Calu3 (cell line): Measurements from ENCODE around the gene KRTAP4-12. TPM values are rescaled to one million over a fixed set of nuclear protein-coding genes. Genes with fewer than 3 reads are reported as not detected.
"Not testable (repeated sequence)": the region's sequence is repeated elsewhere in the genome, so short reads cannot be mapped to it uniquely, and the experiment has no call there.

ENCODE experiments used
- BruUV-seq: library from RNA; stranded (reverse); fragments of 400-500 nt; replicated peaks from 2 replicates; lab custom pipeline; 2021; lab: Mats Ljungman, UMichigan
- CTCF ChIA-PET: fragments of 300-600 bp; sonication (Branson Sonifier 250); formaldehyde crosslinking; loops from one replicate; lab custom pipeline; 2022; ENCODE audit warnings: antibody characterized with exemption; lab: Charles Lee
- DNase-seq: peaks from one replicate; pipeline ENCODE4 v3.0.0; 2022
- H3K27ac Mint-ChIP-seq: one replicate; pipeline ENCODE4 v1.8.0; 2022; ENCODE audit warnings: mixed read lengths; ENCODE audit not compliant: unreplicated experiment
- H3K27me3 Mint-ChIP-seq: one replicate; pipeline ENCODE4 v1.8.0; 2022; ENCODE audit warnings: mixed read lengths; ENCODE audit not compliant: unreplicated experiment
- H3K36me3 Mint-ChIP-seq: one replicate; pipeline ENCODE4 v1.8.0; 2022; ENCODE audit warnings: mild to moderate bottlenecking, moderate library complexity, mixed read lengths; ENCODE audit not compliant: insufficient read depth, unreplicated experiment
- H3K4me1 Mint-ChIP-seq: one replicate; pipeline ENCODE4 v1.8.0; 2022; ENCODE audit warnings: mild to moderate bottlenecking, low read depth, mixed read lengths; ENCODE audit not compliant: unreplicated experiment
- H3K4me3 Mint-ChIP-seq: one replicate; pipeline ENCODE4 v1.8.0; 2022; ENCODE audit warnings: mild to moderate bottlenecking, low read depth, moderate library complexity, mixed read lengths; ENCODE audit not compliant: unreplicated experiment
- H3K9me3 Mint-ChIP-seq: one replicate; pipeline ENCODE4 v1.8.0; 2022; ENCODE audit warnings: low read depth, mixed read lengths; ENCODE audit not compliant: unreplicated experiment
- intact Hi-C: fragments of 100-400 bp; cut with micrococcal nuclease; formaldehyde crosslinking; loops from one replicate; pipeline ENCODE4 v1.10.0; 2022; ENCODE audit not compliant: unreplicated experiment
- total RNA-seq: library from RNA; stranded (reverse); gene quantifications from 2 replicates; pipeline ENCODE4 v1.2.3, GENCODE V29; 2022
- TF ChIP-seq, protein P1 (sequence below): fragments of 200-600 bp; IDR thresholded peaks from one replicate; pipeline ENCODE4 v1.8.0; 2022; ENCODE audit warnings: antibody characterized with exemption; ENCODE audit not compliant: unreplicated experiment

KRTAP4-12 gene
- total RNA-seq, 1 experiment from 2014 or later = not detected

DNA sequence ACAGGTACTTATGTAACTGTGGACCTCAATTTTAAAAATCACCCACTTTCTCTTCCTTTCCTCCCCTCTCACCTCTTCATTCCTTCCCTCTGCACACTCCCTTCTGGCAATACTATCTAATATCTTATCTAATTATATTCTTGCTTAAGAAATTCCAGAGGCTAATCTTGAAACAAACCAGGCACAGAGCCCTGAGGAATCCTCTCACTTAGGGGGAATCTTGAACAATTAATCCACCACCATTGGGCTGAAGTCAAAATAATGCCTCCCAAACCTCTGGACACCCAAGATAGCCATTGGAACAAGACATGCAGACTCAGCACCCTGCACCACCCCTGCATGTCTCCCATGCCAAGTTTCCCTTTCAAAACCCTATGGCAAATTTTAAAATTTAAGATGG lies 17.4 kb upstream of the KRTAP4-12 start:
- TF ChIP-seq, protein P1, sequence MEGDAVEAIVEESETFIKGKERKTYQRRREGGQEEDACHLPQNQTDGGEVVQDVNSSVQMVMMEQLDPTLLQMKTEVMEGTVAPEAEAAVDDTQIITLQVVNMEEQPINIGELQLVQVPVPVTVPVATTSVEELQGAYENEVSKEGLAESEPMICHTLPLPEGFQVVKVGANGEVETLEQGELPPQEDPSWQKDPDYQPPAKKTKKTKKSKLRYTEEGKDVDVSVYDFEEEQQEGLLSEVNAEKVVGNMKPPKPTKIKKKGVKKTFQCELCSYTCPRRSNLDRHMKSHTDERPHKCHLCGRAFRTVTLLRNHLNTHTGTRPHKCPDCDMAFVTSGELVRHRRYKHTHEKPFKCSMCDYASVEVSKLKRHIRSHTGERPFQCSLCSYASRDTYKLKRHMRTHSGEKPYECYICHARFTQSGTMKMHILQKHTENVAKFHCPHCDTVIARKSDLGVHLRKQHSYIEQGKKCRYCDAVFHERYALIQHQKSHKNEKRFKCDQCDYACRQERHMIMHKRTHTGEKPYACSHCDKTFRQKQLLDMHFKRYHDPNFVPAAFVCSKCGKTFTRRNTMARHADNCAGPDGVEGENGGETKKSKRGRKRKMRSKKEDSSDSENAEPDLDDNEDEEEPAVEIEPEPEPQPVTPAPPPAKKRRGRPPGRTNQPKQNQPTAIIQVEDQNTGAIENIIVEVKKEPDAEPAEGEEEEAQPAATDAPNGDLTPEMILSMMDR = no peak
- H3K36me3 Mint-ChIP-seq = peaks cover 13% of the 10 kb centered on the region
- peak overlapping the region; percentile 84 for H3K27ac Mint-ChIP-seq
- no peak overlapping the region for H3K4me3 Mint-ChIP-seq
- intact Hi-C loops = no loop called here
- BruUV-seq = no TSS peak
- CTCF ChIA-PET = interaction anchor here (1.1 to 1.2 kb wide), 2 partner anchors 9 to 407 kb away, joined by 4 to 8 read pairs; no protein-coding TSS in a partner anchor
- H3K4me1 Mint-ChIP-seq = peaks cover 32% of the 10 kb centered on the region
- H3K9me3 Mint-ChIP-seq = peaks cover 24% of the 10 kb centered on the region
- H3K27me3 Mint-ChIP-seq = no peaks in the 10 kb centered on the region
- DNase-seq = no peak

DNA sequence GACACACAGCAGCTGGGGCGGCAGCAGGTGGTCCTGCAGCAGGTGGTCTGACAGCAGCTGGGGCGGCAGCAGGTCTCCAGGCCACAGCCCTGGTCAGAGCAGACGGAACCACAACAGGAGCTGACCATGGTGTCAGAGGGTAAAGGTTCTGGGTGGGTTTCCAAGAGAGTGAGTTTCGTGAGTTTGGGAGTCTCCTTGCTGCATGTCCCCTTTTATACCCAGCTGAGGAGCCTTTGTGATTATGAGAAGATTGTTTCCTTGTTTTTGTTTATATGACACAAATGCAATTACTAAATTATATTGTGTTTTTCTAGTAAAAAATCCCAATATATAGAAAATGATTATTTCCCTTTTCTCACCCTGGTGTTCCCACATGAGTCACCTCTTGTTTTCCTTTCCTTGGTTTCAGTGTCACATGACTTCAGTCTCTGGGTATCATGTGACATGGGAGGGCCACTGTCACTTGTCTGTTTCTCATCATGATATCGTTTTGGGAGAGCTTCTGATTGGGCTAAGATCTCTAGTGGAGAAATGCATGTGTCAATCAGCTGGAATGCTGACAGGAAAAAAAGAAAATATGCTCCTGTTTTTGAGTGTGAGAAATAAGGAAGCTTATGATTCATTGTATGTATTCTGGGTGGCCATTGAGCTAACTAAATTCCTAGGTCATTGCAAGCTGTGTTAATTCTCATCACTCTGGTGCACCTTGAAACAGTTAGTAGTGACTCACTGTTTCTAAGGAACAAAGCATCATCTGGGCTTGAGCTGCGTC lies 16.6 kb upstream of the KRTAP4-12 start, which contains the start of gene KRTAP4-6:
Gene KRTAP4-6 (minus strand): TSS at position 185 of the 772 bp plus-strand sequence. CDS start 57 bp downstream, at position 128.
- no TSS peak for BruUV-seq
- H3K4me1 Mint-ChIP-seq = peaks cover 32% of the 10 kb centered on the region
- TF ChIP-seq, protein P1 = no peak
- peak within 1 kb of the TSS; percentile 33 for H3K4me3 Mint-ChIP-seq
- intact Hi-C loops = no loop called here
- peak within 1 kb of the TSS; percentile 84 for H3K27ac Mint-ChIP-seq
- CTCF ChIA-PET = interaction anchor here (0.5 to 1.2 kb wide), 4 partner anchors 8 to 1176 kb away, joined by 3 to 8 read pairs (median 4); no protein-coding TSS in a partner anchor
- H3K36me3 Mint-ChIP-seq = peaks cover 13% of the 10 kb centered on the region
- peaks cover 25% of the 10 kb centered on the region for H3K9me3 Mint-ChIP-seq
- peak; percentile 44 for DNase-seq
- no peaks in the 10 kb centered on the region for H3K27me3 Mint-ChIP-seq

DNA sequence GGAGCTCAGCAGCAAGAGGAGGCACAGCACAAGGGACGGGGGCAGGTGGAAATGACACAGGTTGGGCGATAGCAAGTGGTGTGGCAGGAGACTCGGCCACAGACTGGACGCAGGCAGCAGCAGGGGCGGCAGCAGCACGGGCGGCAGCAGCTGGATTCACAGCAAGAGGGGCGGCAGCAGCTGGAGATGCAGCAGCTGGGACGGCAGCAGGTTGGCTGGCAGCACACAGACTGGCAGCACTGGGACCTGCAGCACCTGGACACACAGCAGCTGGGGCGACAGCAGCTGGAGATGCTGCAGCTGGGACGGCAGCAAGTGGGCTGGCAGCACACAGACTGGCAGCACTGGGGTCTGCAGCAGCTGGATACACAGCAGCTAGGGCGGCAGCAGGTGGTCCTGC lies 15.9 kb upstream of the KRTAP4-12 start:
- H3K36me3 Mint-ChIP-seq = peaks cover 13% of the 10 kb centered on the region
- H3K4me3 Mint-ChIP-seq, BruUV-seq, H3K27me3 Mint-ChIP-seq, DNase-seq, intact Hi-C loops, CTCF ChIA-PET: not testable (repeated sequence)
- H3K27ac Mint-ChIP-seq = peak overlapping the region; percentile 78
- peaks cover 25% of the 10 kb centered on the region for H3K9me3 Mint-ChIP-seq
- peaks cover 32% of the 10 kb centered on the region for H3K4me1 Mint-ChIP-seq

DNA sequence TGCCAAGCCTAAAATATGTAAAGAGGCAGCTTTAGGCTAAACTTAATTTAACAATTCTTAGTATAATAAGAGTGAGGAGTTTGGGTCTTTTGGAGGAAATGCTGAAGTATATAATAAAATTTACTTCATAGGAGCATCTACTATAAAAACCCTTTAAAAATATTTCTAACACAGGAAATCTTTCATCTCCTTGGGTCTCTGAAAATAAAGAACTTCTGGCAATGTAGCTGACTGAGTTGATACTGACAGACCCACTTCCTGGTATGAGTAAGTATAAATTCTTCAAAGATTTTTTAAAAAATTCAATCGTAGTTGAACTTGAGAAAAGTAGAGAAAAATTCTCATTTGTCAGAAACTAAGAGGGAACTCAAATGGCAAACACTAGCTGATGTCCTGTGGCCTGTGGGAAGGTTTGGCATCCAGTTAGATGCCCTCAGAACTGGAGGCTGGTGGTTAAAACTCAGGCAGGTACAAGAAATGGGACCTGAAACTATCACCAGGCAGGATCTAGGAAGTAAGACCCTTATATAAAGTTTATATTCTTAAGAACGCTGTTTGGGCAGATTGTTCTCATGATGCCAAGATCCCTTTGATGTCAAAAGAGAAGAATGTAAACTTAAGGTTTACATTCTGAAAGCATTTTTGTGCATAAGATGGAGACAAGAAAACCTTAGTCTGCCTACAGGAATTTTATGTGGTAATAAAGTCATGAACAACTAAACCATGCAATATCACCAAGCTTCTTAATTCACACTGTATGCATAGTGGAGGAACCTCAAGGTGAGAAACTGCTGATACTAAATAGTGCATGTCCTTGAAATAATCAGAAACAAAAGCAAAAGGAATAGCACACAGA lies 10.1 kb upstream of the KRTAP4-12 start:
- H3K9me3 Mint-ChIP-seq = peaks cover 9% of the 10 kb centered on the region
- BruUV-seq = no TSS peak
- CTCF ChIA-PET = no interaction called here
- peak overlapping the region; percentile 24 for H3K27ac Mint-ChIP-seq
- intact Hi-C loops = loop anchor here (5.0 kb wide), 1 partner anchor 177 kb away; no protein-coding TSS in a partner anchor
- H3K4me3 Mint-ChIP-seq = no peak overlapping the region
- TF ChIP-seq, protein P1 = no peak
- H3K36me3 Mint-ChIP-seq = no peaks in the 10 kb centered on the region
- H3K4me1 Mint-ChIP-seq = peaks cover 44% of the 10 kb centered on the region
- no peaks in the 10 kb centered on the region for H3K27me3 Mint-ChIP-seq
- no peak for DNase-seq
